Activated CD4-positive, alpha-beta memory T cell treated with anti-CD3 and anti-CD28 coated beads, Interleukin-2, amount 10 ng/mL, durations not matched to agents 7 days and 5 days (primary cell): ENCODE results near the gene CCDC150. TPM values are rescaled to one million over a fixed set of nuclear protein-coding genes. Genes with fewer than 3 reads are reported as not detected.

Experiments
- CTCF ChIA-PET: fragments of 350-600 bp; sonication (Branson Sonifier 250); formaldehyde crosslinking; loops from one replicate; lab custom pipeline; 2021; ENCODE audit warnings: antibody characterized with exemption, inconsistent platforms; lab: Charles Lee
- POLR2A ChIA-PET: fragments of 350-600 bp; sonication (Branson Sonifier 250); formaldehyde crosslinking; loops from one replicate; lab custom pipeline; 2021; ENCODE audit warnings: antibody characterized with exemption; lab: Charles Lee
- DNase-seq: peaks from one replicate; pipeline ENCODE4 v3.0.0-alpha.2; 2020
- H3K27ac Mint-ChIP-seq: one replicate; pipeline ENCODE4 v1.8.0; 2021; ENCODE audit warnings: mild to moderate bottlenecking, mixed read lengths
- H3K27me3 Mint-ChIP-seq: one replicate; pipeline ENCODE4 v1.8.0; 2021; ENCODE audit warnings: mixed read lengths
- H3K36me3 Mint-ChIP-seq: one replicate; pipeline ENCODE4 v1.8.0; 2021; ENCODE audit warnings: low read depth, mixed read lengths
- H3K4me1 Mint-ChIP-seq: one replicate; pipeline ENCODE4 v1.8.0; 2021; ENCODE audit warnings: mixed read lengths
- H3K4me3 Mint-ChIP-seq: one replicate; pipeline ENCODE4 v1.8.0; 2021; ENCODE audit warnings: mild to moderate bottlenecking, mixed read lengths
- H3K9me3 Mint-ChIP-seq: one replicate; pipeline ENCODE4 v1.8.0; 2021; ENCODE audit warnings: mixed read lengths
- total RNA-seq, 2 experiments: library from RNA; stranded (reverse); gene quantifications; one replicate each; pipeline ENCODE4 v1.2.3, GENCODE V29; 2021

The CCDC150 gene
- total RNA-seq, 2 experiments from 2014 or later, result 11.8 to 12.1 TPM

GRCh38 chr2:196758474-196759377 lies 119.2 kb downstream of the CCDC150 start:
- POLR2A ChIA-PET, result no interaction called here
- Mint-ChIP-seq H3K27me3 (peaks cover 3% of the 10 kb centered on the region), H3K36me3 (peaks cover 51% of the 10 kb centered on the region), H3K4me1 (no peaks in the 10 kb centered on the region), H3K9me3 (peaks cover 21% of the 10 kb centered on the region), H3K27ac (no peak overlapping the region), H3K4me3 (no peak overlapping the region)
- CTCF ChIA-PET, result interaction anchor here (0.7 to 2.5 kb wide), 2 partner anchors 8 to 52 kb away, joined by 4 to 9 read pairs; no protein-coding TSS in a partner anchor
- no peak for DNase-seq

GRCh38 chr2:196759378-196759706 lies 119.8 kb downstream of the CCDC150 start:
- H3K4me3 Mint-ChIP-seq, result no peak overlapping the region
- peaks cover 16% of the 10 kb centered on the region for H3K9me3 Mint-ChIP-seq
- no peak for DNase-seq
- H3K4me1 Mint-ChIP-seq, result no peaks in the 10 kb centered on the region
- H3K36me3 Mint-ChIP-seq, result peaks cover 53% of the 10 kb centered on the region
- ChIA-PET CTCF (interaction anchor here (2.5 kb wide), 1 partner anchor 8 kb away, joined by 9 read pairs; no protein-coding TSS in a partner anchor), POLR2A (interaction anchor here (0.6 to 1.0 kb wide), 2 partner anchors 8 to 11 kb away, joined by 3 to 4 read pairs; no protein-coding TSS in a partner anchor)
- no peak overlapping the region for H3K27ac Mint-ChIP-seq
- H3K27me3 Mint-ChIP-seq, result peaks cover 3% of the 10 kb centered on the region

- POLR2A ChIA-PET, result no interaction called here
- DNase-seq, result no peak
These were observed 127.6 kb downstream of the CCDC150 start for GRCh38 chr2:196767101-196767500.

More at GRCh38 chr2:196767101-196767500, 127.6 kb downstream of the CCDC150 start:
- no peak overlapping the region for H3K4me3 Mint-ChIP-seq
- no peaks in the 10 kb centered on the region for H3K27me3 Mint-ChIP-seq
- no peaks in the 10 kb centered on the region for H3K4me1 Mint-ChIP-seq
- H3K36me3 Mint-ChIP-seq, result peaks cover 53% of the 10 kb centered on the region
- no peak overlapping the region for H3K27ac Mint-ChIP-seq
- H3K9me3 Mint-ChIP-seq, result no peaks in the 10 kb centered on the region
- CTCF ChIA-PET, result interaction anchor here (2.4 kb wide), 1 partner anchor 16 kb away, joined by 10 read pairs; no protein-coding TSS in a partner anchor

Other genes starting within 250 kb of the CCDC150 start
- gene HECW2, start 46.2 kb upstream of the CCDC150 start, total RNA-seq, result 1 to 10 TPM in 1 of 2 experiments, under 1 TPM in 1; 0.85 to 1.4 TPM
- gene GTF3C3, start 160.0 kb downstream of the CCDC150 start, total RNA-seq, result 10 to 100 TPM; 41.3 to 46.9 TPM
- under 1 TPM; 0.33 TPM for gene C2orf66, start 169.6 kb downstream of the CCDC150 start, total RNA-seq